ENCODE results near the gene GLA.

- TF ChIP-seq, protein P1, sequence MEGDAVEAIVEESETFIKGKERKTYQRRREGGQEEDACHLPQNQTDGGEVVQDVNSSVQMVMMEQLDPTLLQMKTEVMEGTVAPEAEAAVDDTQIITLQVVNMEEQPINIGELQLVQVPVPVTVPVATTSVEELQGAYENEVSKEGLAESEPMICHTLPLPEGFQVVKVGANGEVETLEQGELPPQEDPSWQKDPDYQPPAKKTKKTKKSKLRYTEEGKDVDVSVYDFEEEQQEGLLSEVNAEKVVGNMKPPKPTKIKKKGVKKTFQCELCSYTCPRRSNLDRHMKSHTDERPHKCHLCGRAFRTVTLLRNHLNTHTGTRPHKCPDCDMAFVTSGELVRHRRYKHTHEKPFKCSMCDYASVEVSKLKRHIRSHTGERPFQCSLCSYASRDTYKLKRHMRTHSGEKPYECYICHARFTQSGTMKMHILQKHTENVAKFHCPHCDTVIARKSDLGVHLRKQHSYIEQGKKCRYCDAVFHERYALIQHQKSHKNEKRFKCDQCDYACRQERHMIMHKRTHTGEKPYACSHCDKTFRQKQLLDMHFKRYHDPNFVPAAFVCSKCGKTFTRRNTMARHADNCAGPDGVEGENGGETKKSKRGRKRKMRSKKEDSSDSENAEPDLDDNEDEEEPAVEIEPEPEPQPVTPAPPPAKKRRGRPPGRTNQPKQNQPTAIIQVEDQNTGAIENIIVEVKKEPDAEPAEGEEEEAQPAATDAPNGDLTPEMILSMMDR (IDR thresholded peaks at IDR 0.05) = no peak
- TF ChIP-seq EZH2 (IDR thresholded peaks at IDR 0.05) = no peak
- no peak for TF ChIP-seq EZH2phosphoT487 (IDR thresholded peaks at IDR 0.05)
These were observed 1.3 kb upstream of the GLA start for GRCh38 chrX:101409043-101409442.
